NCI-H526 treated with DMSO at 0.1 percent for 48 hours (cell line): ENCODE results near the gene KCNK4.
"Not testable (repeated sequence)": the region's sequence is repeated elsewhere in the genome, so short reads cannot be mapped to it uniquely, and the experiment has no call there.

Source experiments
- DNase-seq: peaks from one replicate; lab custom pipeline; 2025; lab: John Stamatoyannopoulos, UW

The KCNK4 gene

GRCh38 chr11:64291262-64291751 lies at the start of gene KCNK4:
Gene KCNK4 (plus strand): TSS chr11:64291302. CDS start chr11:64293019, 1,717 bp downstream.
- DNase-seq, result no peak

DNA sequence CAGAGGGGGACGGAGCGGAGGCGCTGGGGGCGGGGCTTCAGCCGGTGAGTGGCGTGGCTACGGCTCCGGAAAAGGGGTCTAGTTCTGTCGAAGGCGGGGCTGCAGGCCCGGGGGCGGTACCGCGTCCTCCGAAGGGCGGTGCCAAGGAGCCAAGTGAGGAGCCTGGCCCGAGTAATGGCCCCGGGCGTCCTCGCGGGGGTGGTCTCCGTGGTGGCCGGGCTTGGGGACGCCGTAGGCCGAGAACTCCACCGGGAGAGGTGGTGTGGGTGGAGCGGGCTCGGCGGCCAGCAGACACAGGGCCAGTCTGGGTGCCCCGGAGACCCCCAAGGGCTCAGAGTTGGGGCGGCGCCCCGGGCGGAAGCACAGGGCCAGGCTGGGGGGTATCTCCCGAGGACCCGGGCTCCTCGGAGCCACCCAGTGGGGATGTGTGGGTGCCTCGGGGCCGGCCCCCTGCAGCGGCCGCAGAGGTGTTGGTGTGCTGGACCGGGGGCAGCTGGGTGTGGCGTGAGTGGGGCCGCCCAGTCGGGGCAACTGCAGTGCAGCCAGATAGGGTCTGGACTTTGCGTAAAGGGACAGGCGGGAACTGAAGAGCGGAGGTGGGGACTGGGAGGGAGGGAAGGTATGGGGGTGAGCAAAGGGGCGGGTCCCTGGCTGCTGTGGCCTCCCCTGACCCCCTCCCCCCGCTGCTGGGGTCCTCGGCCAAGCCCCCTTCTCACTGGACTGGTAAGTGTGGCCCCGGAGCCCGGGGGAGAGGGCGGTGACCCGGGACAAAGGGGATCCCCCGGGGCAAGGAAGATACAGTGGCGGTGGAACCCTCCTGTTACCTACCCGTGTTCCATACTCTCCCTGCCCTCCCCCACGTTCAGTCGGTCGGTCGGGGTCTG lies 49.4 kb upstream of the KCNK4 start:
- DNase-seq, result peak; percentile 30

- no peak for DNase-seq
Observed at GRCh38 chr11:64243236-64243854, 47.8 kb upstream of the KCNK4 start.

DNA sequence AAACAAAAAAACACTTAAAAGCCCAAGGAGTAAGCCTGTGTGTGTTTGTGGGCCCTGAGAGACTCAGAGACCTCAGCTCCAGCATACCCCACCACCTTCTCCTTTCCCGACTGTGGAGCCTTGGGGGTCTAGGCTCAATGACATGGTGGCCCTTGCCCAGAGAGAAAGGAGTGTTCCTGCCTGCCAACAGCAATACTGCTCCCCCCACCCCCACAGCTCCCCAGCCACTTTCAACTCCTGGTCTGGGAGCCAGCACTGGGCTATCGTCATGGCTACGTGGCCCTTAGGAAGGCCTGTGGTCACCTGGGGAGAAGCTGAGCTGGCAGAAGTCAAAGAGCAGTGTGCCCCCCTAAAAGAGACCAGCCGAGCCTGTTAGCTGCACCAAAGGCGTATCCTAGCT lies 47.0 kb upstream of the KCNK4 start:
- no peak for DNase-seq

- DNase-seq, result no peak
Observed at GRCh38 chr11:64244966-64245365, 46.1 kb upstream of the KCNK4 start.

- no peak for DNase-seq
Observed at GRCh38 chr11:64245401-64245796, 45.7 kb upstream of the KCNK4 start.

DNA sequence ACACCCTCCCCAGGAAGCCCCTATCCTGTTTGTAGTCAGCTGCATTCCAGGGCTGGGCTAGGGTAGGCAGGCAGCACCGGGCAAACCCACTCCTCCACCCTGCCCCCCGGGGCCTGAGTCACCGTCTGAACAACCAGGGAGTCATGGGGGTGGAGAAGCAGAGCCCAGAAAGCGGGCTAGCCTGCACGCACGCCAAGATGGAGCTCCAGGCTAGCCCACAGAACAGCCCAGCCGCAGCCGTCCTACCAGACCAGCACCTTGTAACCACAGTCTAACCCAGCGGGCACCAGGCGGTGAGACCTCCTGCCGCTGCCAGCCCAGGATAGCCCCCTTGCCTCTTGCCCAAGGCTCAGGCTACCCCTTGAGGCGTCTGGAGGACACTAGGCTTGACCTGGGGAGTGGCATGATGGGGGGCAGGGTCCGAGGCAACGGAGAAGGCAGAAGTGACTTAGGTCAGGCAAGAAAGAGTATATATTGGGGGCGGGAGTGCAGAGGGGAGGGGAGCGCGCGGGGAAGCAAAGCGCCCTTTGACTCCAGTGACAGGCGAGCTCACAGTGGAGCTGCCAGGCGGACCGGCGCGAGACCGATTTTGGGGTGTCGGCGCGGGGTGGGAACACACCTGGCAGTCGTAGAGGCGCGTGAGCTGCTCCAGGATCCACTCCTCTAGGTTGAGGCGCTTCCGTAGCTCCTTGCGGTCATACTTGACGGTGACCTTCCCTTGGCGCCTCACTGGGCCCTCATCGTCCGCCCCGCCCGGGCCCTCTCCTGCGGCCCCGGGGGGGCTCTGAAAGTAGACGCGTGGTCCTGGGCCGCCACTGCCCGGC lies 45.1 kb upstream of the KCNK4 start:
- DNase-seq, result peak; percentile 40

DNA sequence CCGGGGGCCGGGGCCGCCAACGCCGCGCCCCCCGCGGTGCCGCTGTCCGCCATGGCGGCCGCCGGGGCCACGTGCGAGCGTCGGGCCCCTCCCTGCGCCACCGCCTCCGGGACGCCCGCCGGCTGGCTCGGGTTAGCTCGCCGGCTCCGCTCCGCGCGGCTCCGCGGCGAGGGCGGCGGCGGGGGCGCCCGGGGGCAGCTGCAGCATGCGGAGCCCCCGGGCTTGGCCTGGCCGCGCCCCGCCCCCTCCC lies 44.6 kb upstream of the KCNK4 start:
- not testable (repeated sequence) for DNase-seq

GRCh38 chr11:64246871-64247728 lies 44.0 kb upstream of the KCNK4 start, which contains the start of gene PPP1R14B:
Gene PPP1R14B (minus strand): TSS chr11:64246943. CDS start chr11:64246673, 270 bp downstream.
- DNase-seq, result peak; percentile 80

DNA sequence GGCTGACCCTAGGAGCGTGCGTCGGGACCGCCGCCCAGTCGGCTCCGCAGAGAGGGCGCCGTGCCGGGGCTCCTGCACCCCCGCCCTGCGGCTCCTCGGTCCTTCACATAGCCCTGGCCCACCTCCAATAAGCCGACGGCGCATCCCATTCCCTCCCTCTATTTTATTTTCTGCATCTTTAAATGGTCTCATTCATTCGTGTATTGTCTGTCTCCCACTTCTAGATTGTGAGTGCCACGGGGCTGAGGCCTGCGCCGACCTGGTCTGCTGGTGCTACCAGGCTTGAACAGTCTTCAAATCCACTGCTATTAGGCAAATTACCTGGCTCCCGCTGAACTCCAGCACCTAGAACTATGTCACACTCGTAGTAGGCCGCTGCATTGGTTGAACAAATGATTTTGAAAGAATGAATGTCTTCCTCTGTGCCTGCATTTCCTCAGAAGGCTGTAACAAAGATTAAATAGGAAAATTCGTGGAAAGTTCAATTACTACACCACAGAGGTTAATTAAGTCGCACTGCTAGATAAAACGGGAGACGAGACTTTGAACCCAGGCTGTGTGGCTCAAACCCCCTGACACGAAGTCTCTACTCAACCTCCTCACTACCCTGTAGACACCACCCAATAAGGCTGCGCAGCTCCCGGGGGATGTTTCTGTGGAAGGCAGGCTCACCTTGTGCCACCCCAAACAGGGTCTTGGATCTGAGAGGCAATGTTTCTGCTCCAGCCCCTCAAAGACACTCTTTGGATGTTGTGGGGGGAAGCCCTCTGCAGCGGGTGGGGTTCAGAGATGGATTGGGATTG lies 43.2 kb upstream of the KCNK4 start:
- DNase-seq, result peak; percentile 67

- DNase-seq, result no peak
Observed at GRCh38 chr11:64248578-64248977, 42.5 kb upstream of the KCNK4 start.

DNA sequence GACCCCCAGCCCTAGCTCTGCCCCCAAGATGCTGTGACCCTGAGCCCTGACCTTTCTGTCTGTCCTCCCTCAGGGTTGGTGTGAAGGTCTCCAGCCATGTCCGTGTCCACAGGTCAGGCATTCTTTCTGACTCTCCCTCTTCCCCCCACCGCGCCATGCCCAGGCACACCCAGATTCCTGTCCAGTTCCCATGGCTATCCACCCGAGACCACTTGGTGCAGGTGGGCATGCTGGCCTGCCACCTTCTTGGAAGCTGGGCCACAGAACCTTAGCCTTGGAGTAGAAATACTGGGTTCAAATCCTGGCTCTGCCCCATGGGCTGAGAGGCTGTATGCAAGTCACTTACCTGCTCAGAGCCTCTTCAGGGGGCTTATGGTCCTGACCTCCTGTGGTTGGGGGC lies 42.1 kb upstream of the KCNK4 start:
- no peak for DNase-seq

- DNase-seq, result peak; percentile 12
Observed at GRCh38 chr11:64249563-64250414, 41.3 kb upstream of the KCNK4 start.

GRCh38 chr11:64250415-64251015 lies 40.6 kb upstream of the KCNK4 start:
- no peak for DNase-seq

GRCh38 chr11:64251016-64251752 lies 39.9 kb upstream of the KCNK4 start, which contains the start of gene PLCB3:
Gene PLCB3 (plus strand): TSS chr11:64251530. CDS start chr11:64251650, 120 bp downstream.
- DNase-seq, result no peak

- DNase-seq, result no peak
Observed at GRCh38 chr11:64251753-64252002, 39.4 kb upstream of the KCNK4 start.

DNA sequence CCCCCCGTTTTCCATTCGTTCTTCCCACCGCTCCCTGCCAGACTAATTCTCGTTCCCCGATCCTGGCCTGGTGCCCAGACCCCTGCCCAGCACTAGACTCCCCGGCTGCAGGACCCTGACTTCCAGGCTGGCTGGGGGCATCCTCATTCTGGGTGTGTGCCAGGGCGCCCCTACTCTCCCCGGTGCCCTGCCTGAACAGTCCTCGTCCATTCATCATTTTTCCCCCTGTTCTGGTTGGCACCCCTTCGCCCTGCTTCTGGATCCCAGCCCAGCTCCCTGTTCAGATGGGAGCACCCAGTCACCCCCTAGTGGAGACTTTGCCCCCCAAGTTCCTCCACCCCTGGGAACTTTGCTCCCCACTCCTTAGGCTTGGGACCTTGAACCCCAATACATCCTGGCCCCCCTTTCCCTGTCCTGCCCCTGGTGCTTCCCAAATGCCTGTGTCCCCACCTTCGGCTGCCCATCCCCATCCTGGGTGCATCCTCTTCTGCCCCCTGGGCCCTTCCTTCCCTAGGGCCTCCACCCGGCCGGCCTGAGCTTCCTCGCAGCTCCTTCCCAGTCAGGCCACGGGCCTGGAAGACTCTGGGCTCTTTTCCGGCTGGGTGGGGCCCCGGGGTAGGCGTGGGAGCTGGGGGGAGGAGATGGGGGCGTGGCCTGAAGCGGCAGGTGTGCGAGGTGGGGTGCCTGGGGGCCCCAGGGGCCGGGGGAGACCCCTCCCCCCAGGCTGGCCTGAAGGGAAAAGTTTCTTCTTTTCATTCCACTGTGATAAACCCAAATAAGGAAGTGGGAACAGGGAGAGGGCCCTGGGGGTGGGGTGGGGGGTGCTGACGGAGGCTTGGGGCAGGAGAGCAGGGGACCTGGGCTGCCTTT lies 38.9 kb upstream of the KCNK4 start:
- no peak for DNase-seq

DNA sequence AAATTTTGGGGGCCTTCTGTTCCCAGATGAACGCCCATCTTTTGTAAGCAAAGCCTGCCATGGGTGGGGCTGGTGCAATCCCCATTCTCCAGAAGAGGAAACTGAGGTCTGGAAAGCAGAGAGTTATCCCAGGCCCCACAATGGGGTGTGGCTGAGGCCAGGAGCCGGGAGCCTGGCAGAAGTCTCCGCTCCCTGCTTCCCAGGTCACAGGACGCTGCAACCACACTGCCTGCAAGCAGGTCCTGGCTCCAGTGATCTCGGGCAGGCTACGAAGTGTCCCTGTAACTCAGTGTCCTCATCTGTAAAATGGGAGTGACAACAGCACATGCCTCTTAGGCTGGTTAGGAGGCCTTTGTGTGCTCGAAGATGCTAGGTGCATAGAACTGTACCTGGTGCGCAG lies 38.1 kb upstream of the KCNK4 start:
- DNase-seq, result no peak
